Placental epithelial cell (primary cell): ENCODE results near the gene BLACAT1. TPM values are rescaled to one million over a fixed set of nuclear protein-coding genes. Genes with fewer than 3 reads are reported as not detected.
A peak's percentile ranks its signal among the peaks of the same experiment; 100 is the strongest.

ENCODE experiments used
- small RNA-seq: library from RNA; depleted of rRNA; stranded (forward); fragments of <200 nt; gene quantifications from one replicate; pipeline ENCODE3, GENCODE V24; 2012
- total RNA-seq: library from RNA; depleted of rRNA; stranded (reverse); fragments of >200 nt; gene quantifications from 2 replicates; pipeline ENCODE4 v1.2.3, GENCODE V29; 2012

Gene BLACAT1
- total RNA-seq = 2.5 and 9.0 TPM in 2 replicates

GRCh38 chr1:205455581-205456382, at the start of gene BLACAT1:
Gene BLACAT1, minus strand, starts transcription at chr1:205456045.

GRCh38 chr1:205504311-205505075, 48.6 kb upstream of the BLACAT1 start, which contains the start of gene CDK18:
Gene CDK18, plus strand, starts transcription at chr1:205504669. Its CDS starts 18,499 bp downstream, at chr1:205523168.

GRCh38 chr1:205421798-205422197, 34.0 kb downstream of the BLACAT1 start, which contains the start of gene LEMD1:
Gene LEMD1, minus strand, starts transcription at chr1:205422056. Its CDS starts 1,520 bp downstream, at chr1:205420536.

Small RNA genes within 50 kb of the gene (small RNA-seq; reads per million reads assigned to genes)
- gene MIR135B = 10.9 reads per million, percentile 95 among the genes with 10 or more reads in this experiment

Other genes with a start within 250 kb of the BLACAT1 start
- 9.8 and 10.4 TPM in 2 replicates for gene DSTYK, start 244.3 kb downstream of the BLACAT1 start, total RNA-seq
- under 0.01 and 1.1 TPM in 2 replicates for gene TMCC2, start 228.1 kb downstream of the BLACAT1 start, total RNA-seq
- 6.3 and 18.3 TPM in 2 replicates for gene NUAK2, start 134.3 kb downstream of the BLACAT1 start, total RNA-seq
- gene KLHDC8A, start 99.1 kb downstream of the BLACAT1 start, total RNA-seq = under 0.01 TPM in 1 of 2 replicates, not detected in the other
- gene LEMD1, start 34.0 kb downstream of the BLACAT1 start, total RNA-seq = 3.8 and 14.5 TPM in 2 replicates
- gene CDK18, start 48.6 kb upstream of the BLACAT1 start, total RNA-seq = 13.0 and 13.8 TPM in 2 replicates
- 7.9 and 11.8 TPM in 2 replicates for gene ELK4, start 176.0 kb upstream of the BLACAT1 start, total RNA-seq
- 0.65 TPM in 1 of 2 replicates, not detected in the other for gene SLC45A3, start 224.5 kb upstream of the BLACAT1 start, total RNA-seq